ENCODE measurements around the gene IL18RAP.

GRCh38 chr2:102387763-102388546, 35.0 kb upstream of the IL18RAP start:
- TF ChIP-seq CTCF (IDR thresholded peaks at IDR 0.05; ENCODE audit: insufficient read depth, low read length, poor library complexity, severe bottlenecking) = no peak
- no peak for TF ChIP-seq EZH2phosphoT487 (conservative IDR thresholded peaks at IDR 0.05; ENCODE audit: low read length)

Measured in SU-DHL-6 (cell line).